Prostate gland (tissue), 2 donors: ENCODE results near the gene ULK4.
"Not testable (repeated sequence)": the region's sequence is repeated elsewhere in the genome, so short reads cannot be mapped to it uniquely, and the experiment has no call there.

Experiments used
- CTCF ChIP-seq, 4 experiments: fragments of 200-600 bp in 2 of 4; fragments of 450-650 bp in 2 of 4; sonication (generic) in 2 of 4; IDR thresholded peaks; 1 replicate in 3 of 4; 2 replicates in 1 of 4; pipeline ENCODE4 v1.5.1; 2016 to 2019; ENCODE audit warnings: antibody characterized with exemption in 4 of 4, mild to moderate bottlenecking in 2 of 4, moderate library complexity in 2 of 4
- POLR2A ChIP-seq: fragments of 450-650 bp; IDR thresholded peaks from one replicate; pipeline ENCODE4 v1.6.1; 2016; ENCODE audit warnings: antibody characterized with exemption, mild to moderate bottlenecking
- POLR2AphosphoS5 ChIP-seq: sonication (generic); formaldehyde crosslinking; IDR thresholded peaks from one replicate; pipeline ENCODE4 v1.6.1; 2017; ENCODE audit warnings: antibody characterized with exemption

- TF ChIP-seq CTCF (IDR thresholded peaks at IDR 0.05); POLR2A; POLR2AphosphoS5: not testable (repeated sequence)
These were observed 252.7 kb downstream of the ULK4 start for GRCh38 chr3:41709213-41709612.
